AG10803 (cell line): ENCODE results near the gene PSMB5.

ENCODE experiments used
- DNase-seq: peaks from one replicate; pipeline ENCODE4 v3.0.0; 2010; ENCODE audit warnings: low read depth
- H3K4me3 ChIP-seq: 2 replicates; pipeline ENCODE4 v1.5.1; 2011; ENCODE audit warnings: mild to moderate bottlenecking, low read length, control low read depth
- TF ChIP-seq, protein P1 (sequence below): conservative IDR thresholded peaks from 2 replicates; pipeline ENCODE4 v1.5.1; 2011; ENCODE audit warnings: mild to moderate bottlenecking, low read length, control low read depth, inconsistent platforms

Gene PSMB5

DNA sequence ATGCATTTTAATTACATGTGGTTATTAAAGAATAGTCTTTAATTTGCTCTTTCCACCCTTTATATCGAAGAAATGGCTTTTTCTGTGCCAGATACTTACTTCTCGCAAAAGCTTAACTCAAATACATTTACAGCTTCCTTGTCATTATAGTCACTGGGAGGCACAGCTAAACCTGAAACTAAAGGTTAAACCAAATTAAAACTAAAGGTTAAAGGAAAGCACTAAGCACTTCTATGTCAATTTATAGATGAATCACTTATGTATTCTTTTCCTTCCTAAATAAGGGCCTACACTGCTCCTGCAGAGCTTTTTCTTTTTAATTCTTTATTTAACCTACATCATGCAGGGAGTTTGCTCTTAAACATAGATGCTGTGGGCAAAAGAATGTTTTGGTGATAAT is 33.8 kb downstream of the PSMB5 start:
- TF ChIP-seq, protein P1, sequence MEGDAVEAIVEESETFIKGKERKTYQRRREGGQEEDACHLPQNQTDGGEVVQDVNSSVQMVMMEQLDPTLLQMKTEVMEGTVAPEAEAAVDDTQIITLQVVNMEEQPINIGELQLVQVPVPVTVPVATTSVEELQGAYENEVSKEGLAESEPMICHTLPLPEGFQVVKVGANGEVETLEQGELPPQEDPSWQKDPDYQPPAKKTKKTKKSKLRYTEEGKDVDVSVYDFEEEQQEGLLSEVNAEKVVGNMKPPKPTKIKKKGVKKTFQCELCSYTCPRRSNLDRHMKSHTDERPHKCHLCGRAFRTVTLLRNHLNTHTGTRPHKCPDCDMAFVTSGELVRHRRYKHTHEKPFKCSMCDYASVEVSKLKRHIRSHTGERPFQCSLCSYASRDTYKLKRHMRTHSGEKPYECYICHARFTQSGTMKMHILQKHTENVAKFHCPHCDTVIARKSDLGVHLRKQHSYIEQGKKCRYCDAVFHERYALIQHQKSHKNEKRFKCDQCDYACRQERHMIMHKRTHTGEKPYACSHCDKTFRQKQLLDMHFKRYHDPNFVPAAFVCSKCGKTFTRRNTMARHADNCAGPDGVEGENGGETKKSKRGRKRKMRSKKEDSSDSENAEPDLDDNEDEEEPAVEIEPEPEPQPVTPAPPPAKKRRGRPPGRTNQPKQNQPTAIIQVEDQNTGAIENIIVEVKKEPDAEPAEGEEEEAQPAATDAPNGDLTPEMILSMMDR: no peak
- no peak for DNase-seq
- H3K4me3 ChIP-seq: no peak overlapping the region

DNA sequence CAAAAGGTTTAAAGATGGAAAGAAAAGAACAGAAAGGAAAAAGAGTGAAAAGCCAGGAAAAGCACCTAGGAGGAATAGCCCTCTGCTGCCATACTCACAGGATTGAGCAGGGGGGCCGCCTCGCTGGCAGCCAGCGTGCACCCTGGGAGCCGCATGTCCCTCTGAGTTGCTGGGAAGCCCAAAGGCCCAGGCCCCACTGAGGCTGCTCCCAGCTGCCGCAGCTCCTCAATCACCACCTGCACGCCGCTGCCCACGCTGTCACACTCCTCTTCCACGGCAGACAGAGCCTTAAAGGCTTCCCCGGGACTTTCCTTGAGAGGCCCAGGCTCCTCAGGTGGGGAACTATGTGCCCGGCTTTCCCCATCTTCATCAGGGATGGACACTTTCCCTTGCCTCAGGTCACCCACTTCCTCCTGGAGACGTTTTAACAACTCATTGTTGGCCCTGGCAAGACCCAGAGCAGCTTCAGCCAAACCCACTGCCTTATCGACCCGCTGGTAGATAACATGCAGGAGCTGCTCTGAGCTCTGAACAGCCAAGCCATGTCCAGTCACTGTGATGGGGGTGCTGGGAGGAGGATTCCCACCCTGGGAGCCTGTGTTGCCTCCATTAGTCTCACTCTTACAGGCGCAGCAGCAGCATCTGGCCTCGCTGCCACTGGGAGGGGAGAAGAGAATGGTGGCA is 36.2 kb downstream of the PSMB5 start:
- no peak overlapping the region for H3K4me3 ChIP-seq
- no peak for DNase-seq
- TF ChIP-seq, protein P1: no peak

DNA sequence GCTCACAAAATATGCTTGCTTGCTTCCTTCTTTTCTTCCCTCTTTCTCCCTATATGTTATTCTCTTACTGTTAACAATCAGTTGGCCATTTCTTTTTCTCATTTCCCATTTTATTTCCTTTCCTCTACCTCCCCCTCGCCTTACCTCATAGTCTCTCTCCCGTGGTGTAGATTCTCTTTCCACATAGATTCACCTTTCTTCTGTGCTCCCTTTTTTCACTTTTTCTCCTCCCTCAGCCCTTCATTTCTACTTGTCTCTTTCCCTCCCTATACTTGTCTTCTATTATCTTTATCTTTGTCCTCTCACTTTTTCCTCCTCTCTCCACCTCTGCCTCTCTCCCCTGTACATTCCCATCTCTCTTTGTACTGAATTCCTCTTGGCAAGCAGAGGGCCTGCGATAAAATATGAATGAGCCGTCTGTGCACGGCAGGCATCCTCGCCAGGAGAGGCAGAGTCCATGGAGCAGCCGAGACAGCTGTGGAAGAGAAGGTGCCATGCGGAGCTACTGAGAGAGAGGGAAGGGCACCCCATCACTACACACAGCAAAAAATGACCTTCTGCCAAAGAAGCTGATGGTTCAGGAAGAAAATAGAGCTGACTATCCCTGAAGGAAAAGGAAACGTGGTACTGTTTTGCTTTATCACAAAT is 36.9 kb downstream of the PSMB5 start:
- DNase-seq: no peak
- no peak overlapping the region for H3K4me3 ChIP-seq
- TF ChIP-seq, protein P1: no peak

DNA sequence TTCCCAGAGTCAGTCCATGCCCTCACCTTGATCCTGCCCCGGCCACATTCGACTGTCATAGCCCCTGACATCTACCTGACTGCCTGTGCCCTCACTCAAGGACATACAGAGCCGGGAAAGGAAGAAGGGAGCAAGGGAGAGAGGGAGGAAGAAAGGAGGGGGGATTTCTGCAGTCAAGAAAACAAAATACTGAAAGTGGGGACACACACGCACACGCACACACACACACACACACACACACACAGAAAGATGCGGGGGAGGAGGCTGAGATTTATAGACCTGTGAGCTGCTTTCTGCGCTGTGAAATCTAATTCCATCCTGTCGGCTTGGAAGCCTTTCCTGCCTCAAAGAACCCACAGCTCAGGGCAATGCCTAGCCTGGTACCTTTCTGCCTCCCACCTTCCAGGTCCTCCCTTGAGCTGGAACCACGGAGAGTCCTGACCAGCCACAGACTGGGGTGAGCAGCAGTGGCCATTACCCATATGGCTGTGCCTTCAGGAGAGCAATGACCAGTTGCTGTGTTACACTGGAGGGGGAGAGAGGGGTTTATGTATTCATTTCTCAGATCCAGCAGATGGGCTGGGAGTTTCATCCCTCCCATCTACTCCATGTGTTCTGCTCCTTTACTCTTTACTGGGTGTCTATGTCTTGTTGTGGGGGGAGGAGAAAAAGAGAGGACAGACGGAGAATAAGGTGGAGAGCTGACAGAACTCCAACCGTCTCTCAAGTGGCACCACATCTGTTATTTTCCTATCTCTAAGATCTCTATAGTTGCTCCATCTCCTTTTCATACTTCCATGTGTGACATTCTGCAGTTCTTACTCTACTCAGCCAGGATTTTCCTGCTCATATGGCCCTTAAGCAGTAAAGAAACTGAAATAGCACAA is 37.7 kb downstream of the PSMB5 start:
- no peak overlapping the region for H3K4me3 ChIP-seq
- TF ChIP-seq, protein P1: no peak
- DNase-seq: no peak

DNA sequence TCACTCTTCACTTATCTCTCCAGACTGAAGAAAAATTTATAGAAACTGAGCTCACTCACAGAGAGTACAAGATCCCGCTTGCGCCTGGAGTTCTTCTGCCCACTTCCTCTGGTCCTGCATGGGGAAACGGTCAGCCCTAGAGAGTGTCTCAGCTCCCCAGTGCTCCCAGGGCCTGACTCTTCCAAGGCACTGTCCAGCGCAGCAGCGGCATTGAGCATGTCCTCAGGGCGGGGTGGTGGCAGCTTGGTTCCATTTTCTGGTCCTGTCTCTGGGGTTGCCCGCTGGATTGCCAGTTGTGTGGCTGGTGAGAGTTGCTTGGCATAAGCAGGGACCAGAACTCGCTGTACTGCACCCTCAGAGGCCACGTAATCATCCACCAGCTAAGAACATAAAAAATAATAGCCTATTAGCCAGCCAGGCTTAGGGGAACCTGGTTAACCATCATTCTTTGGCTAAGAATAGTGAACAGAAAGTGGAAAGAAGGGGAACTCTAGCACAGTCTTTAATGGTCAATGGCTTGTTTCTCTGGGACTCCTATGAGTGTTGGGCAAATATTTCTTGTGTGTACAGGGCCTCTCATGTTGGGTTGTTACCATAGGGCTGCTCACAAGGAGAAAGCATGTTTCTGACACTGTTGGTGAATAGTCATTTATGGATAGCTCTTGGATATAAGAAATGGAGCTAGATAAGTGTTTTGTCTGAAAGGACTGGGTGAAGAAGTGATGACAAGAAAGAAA is 38.6 kb downstream of the PSMB5 start:
- TF ChIP-seq, protein P1: no peak
- no peak overlapping the region for H3K4me3 ChIP-seq
- no peak for DNase-seq

DNA sequence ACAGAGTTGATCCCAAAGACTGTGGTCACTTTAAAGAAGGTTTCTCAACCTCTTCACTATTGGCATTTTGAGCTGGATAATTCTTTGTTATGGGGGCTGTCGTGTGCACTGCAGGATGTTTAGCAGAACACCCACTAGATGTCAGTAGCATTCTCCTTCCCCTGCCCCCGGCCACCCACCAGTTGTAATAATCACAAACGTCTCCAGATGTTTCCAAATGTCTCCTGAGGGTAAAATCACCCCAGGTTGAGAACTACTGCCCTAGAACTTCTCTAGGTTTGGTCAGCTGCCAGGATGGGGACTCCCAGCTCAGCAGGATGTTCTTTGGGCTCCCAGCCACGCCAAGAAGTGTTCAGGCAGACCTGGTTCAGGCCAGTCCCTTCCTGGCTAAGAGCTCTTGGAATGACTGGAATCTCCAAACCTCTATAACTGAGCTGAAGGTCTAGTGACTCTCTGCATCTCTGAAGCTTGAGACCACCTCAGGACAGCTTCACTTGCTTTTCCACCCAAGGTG is 39.9 kb downstream of the PSMB5 start:
- TF ChIP-seq, protein P1: peak; percentile 63
- H3K4me3 ChIP-seq: no peak overlapping the region
- peak; percentile 58 for DNase-seq
